CD14-positive monocyte (primary cell): Measurements from ENCODE around the gene CBLB. TPM values are rescaled to one million over a fixed set of nuclear protein-coding genes. Genes with fewer than 3 reads are reported as not detected.

Experiments used
- DNase-seq, 3 donors: peaks; one replicate each; pipeline ENCODE4 v3.0.0-alpha.2; 2011 to 2022
- H2AFZ ChIP-seq: 2 replicates; pipeline ENCODE4 v1.6.0; 2012; ENCODE audit warnings: mild to moderate bottlenecking, low read depth, low read length, inconsistent platforms; ENCODE audit not compliant: insufficient read depth, poor library complexity, severe bottlenecking
- H3K27ac ChIP-seq, 2 donors: 1 replicate in 1 of 2; 2 replicates in 1 of 2; pipeline ENCODE4 v1.5.1; 2012 to 2013; ENCODE audit warnings: low read length in 2 of 2, control low read depth in 1 of 2, inconsistent platforms in 1 of 2, low read depth in 1 of 2, mild to moderate bottlenecking in 1 of 2
- H3K27me3 ChIP-seq, 2 donors: one replicate each; pipeline versions ENCODE4 v1.6.0 to v1.6.1; 2011 to 2013; ENCODE audit warnings: low read length in 2 of 2; ENCODE audit not compliant: control insufficient read depth in 2 of 2, insufficient read depth in 2 of 2
- H3K36me3 ChIP-seq, 2 donors: replicated peaks in 1 of 2; 1 replicate in 1 of 2; 2 replicates in 1 of 2; pipeline versions ENCODE4 v1.5.1 to v1.6.1; 2012 to 2013; ENCODE audit warnings: low read length in 2 of 2, control low read depth in 1 of 2, inconsistent platforms in 1 of 2, mild to moderate bottlenecking in 1 of 2; ENCODE audit not compliant: insufficient read depth in 2 of 2, control insufficient read depth in 1 of 2
- H3K4me1 ChIP-seq, 2 donors: 1 replicate in 1 of 2; 2 replicates in 1 of 2; pipeline versions ENCODE4 v1.5.1 to v1.6.1; 2012 to 2013; ENCODE audit warnings: low read length in 2 of 2, control low read depth in 1 of 2, inconsistent platforms in 1 of 2, mild to moderate bottlenecking in 1 of 2, moderate library complexity in 1 of 2; ENCODE audit not compliant: insufficient read depth in 2 of 2, control insufficient read depth in 1 of 2
- H3K4me2 ChIP-seq: replicated peaks from 2 replicates; pipeline ENCODE3; 2012; ENCODE audit warnings: low read length, moderate library complexity, mild to moderate bottlenecking; ENCODE audit not compliant: poor library complexity, severe bottlenecking; ENCODE audit errors: extremely low read depth
- H3K4me3 ChIP-seq, 3 experiments: fragments of 200-600 bp in 1 of 3; sonication (generic) in 1 of 3; replicated peaks in 1 of 3; 1 replicate in 2 of 3; 2 replicates in 1 of 3; pipeline ENCODE4 v1.5.1; 2011 to 2013; ENCODE audit warnings: low read length in 3 of 3, mild to moderate bottlenecking in 3 of 3, control low read depth in 2 of 3, low read depth in 2 of 3, inconsistent platforms in 1 of 3, moderate library complexity in 1 of 3
- H3K79me2 ChIP-seq: 2 replicates; pipeline ENCODE4 v1.6.0; 2012; ENCODE audit warnings: mild to moderate bottlenecking, control low read depth, inconsistent platforms, low read length, moderate library complexity; ENCODE audit not compliant: insufficient read depth
- H3K9ac ChIP-seq: 2 replicates; pipeline ENCODE4 v1.6.0; 2017; ENCODE audit warnings: low read length, mild to moderate bottlenecking; ENCODE audit not compliant: insufficient read depth, poor library complexity, severe bottlenecking
- H3K9me3 ChIP-seq, 2 donors: replicated peaks in 1 of 2; 1 replicate in 1 of 2; 2 replicates in 1 of 2; pipeline versions ENCODE4 v1.5.1 to v1.6.1; 2012 to 2013; ENCODE audit warnings: low read length in 2 of 2, control low read depth in 1 of 2; ENCODE audit not compliant: control insufficient read depth in 1 of 2, insufficient read depth in 1 of 2
- H4K20me1 ChIP-seq: 2 replicates; pipeline ENCODE4 v1.6.0; 2012; ENCODE audit warnings: mild to moderate bottlenecking, low read length, control low read depth, moderate library complexity; ENCODE audit not compliant: insufficient read depth
- H3K27ac Mint-ChIP-seq, 7 donors: one replicate each; pipeline ENCODE4 v1.8.0; 2020; ENCODE audit warnings: mild to moderate bottlenecking in 7 of 7, mixed read lengths in 7 of 7, moderate library complexity in 6 of 7, inconsistent platforms in 2 of 7
- H3K27me3 Mint-ChIP-seq, 3 donors: one replicate each; pipeline ENCODE4 v1.8.0; 2021 to 2022; ENCODE audit warnings: low read depth in 3 of 3, mild to moderate bottlenecking in 3 of 3, mixed read lengths in 3 of 3, moderate library complexity in 3 of 3, inconsistent platforms in 1 of 3
- H3K36me3 Mint-ChIP-seq, 2 donors: one replicate each; pipeline ENCODE4 v1.8.0; 2020; ENCODE audit warnings: mixed read lengths in 2 of 2, inconsistent platforms in 1 of 2, mild to moderate bottlenecking in 1 of 2
- H3K4me1 Mint-ChIP-seq: one replicate; pipeline ENCODE4 v1.8.0; 2020; ENCODE audit warnings: mild to moderate bottlenecking, mixed read lengths
- H3K4me3 Mint-ChIP-seq, 2 donors: one replicate each; pipeline ENCODE4 v1.8.0; 2020; ENCODE audit warnings: mild to moderate bottlenecking in 2 of 2, mixed read lengths in 2 of 2, moderate library complexity in 1 of 2
- H3K9me3 Mint-ChIP-seq, 7 donors: one replicate each; pipeline ENCODE4 v1.8.0; 2020 to 2022; ENCODE audit warnings: mixed read lengths in 7 of 7, mild to moderate bottlenecking in 6 of 7, moderate library complexity in 6 of 7, inconsistent platforms in 2 of 7
- CTCF ChIP-seq: fragments of 200-600 bp; IDR thresholded peaks from one replicate; pipeline ENCODE4 v1.8.0; 2022; ENCODE audit warnings: antibody characterized with exemption, mild to moderate bottlenecking
- WGBS: methylation state at CpG from one replicate; pipeline ENCODE4 v1.1.5; 2013; ENCODE audit warnings: missing lambda C conversion rate; ENCODE audit not compliant: insufficient coverage; 5-methylcytosine and 5-hydroxymethylcytosine counted together
- intact Hi-C, 2 donors: fragments of 100-400 bp; cut with micrococcal nuclease; formaldehyde crosslinking; loops; one replicate each; pipeline versions ENCODE4 v1.15.0 to v1.15.1; 2023
- polyA plus RNA-seq, 3 donors: library from polyadenylated mRNA; depleted of rRNA in 1 of 3; unstranded in 2 of 3; stranded (reverse) in 1 of 3; fragments of 300-500 nt in 2 of 3; fragments of >200 nt in 1 of 3; fragmentation: Illumina TruSeq in 2 of 3; gene quantifications; 1 replicate in 2 of 3; 2 replicates in 1 of 3; pipeline ENCODE4 v1.2.3, GENCODE V29; 2012 to 2021

CBLB gene
- polyA plus RNA-seq, 3 donors, result 1.6 to 8.1 (median 3.6) TPM

GRCh38 chr3:105755121-105755886 is 113.5 kb downstream of the CBLB start:
- WGBS, result no CpG with 5 or more reads among the region's 2 CpGs
- Histone ChIP-seq H3K36me3 (peaks cover 0 to 13% of the 10 kb centered on the region in 2 donors), H2AFZ (no peak overlapping the region), H3K9me3 (peaks cover 12 to 16% of the 10 kb centered on the region in 2 donors), H3K4me1 (no peaks in the 10 kb centered on the region), H3K9ac (no peak overlapping the region), H3K27me3 (no peaks in the 10 kb centered on the region), H3K27ac (no peak overlapping the region), H4K20me1 (no peaks in the 10 kb centered on the region), H3K4me2 (no peak overlapping the region), H3K4me3 (no peak overlapping the region), H3K79me2 (no peaks in the 10 kb centered on the region)
- no peaks in the 10 kb centered on the region for H3K27me3 Mint-ChIP-seq
- intact Hi-C loops, result no loop called here
- no peak for DNase-seq
- TF ChIP-seq CTCF, result no peak
- H3K27ac Mint-ChIP-seq, result no peak overlapping the region
- no peak overlapping the region for H3K4me3 Mint-ChIP-seq
- peaks cover 7 to 15% of the 10 kb centered on the region in 2 donors for H3K36me3 Mint-ChIP-seq
- peaks cover 2% of the 10 kb centered on the region for H3K4me1 Mint-ChIP-seq
- peaks cover 7 to 13% (median 11%) of the 10 kb centered on the region in 7 donors for H3K9me3 Mint-ChIP-seq

- H3K9me3 Mint-ChIP-seq, result peaks cover 0 to 2% (median 0%) of the 10 kb centered on the region in 7 donors
- Histone ChIP-seq H3K27me3 (no peaks in the 10 kb centered on the region), H3K79me2 (no peaks in the 10 kb centered on the region), H3K9ac (no peak overlapping the region), H2AFZ (no peak overlapping the region), H3K4me1 (no peaks in the 10 kb centered on the region), H3K36me3 (no peaks in the 10 kb centered on the region), H3K9me3 (no peaks in the 10 kb centered on the region), H3K4me3 (no peak overlapping the region), H3K4me2 (no peak overlapping the region), H4K20me1 (no peaks in the 10 kb centered on the region), H3K27ac (no peak overlapping the region)
- H3K27me3 Mint-ChIP-seq, result no peaks in the 10 kb centered on the region
- TF ChIP-seq CTCF, result no peak
- intact Hi-C loops, result no loop called here
- DNase-seq, result no peak
- H3K4me3 Mint-ChIP-seq, result no peak overlapping the region
- WGBS, result no CpG with 5 or more reads among the region's 1 CpG
- H3K27ac Mint-ChIP-seq, result peak overlapping the region in 2 of 7 donors; percentile 19 to 69
- H3K4me1 Mint-ChIP-seq, result peaks cover 2% of the 10 kb centered on the region
- peaks cover 0 to 6% of the 10 kb centered on the region in 2 donors for H3K36me3 Mint-ChIP-seq
Observed at GRCh38 chr3:105752791-105753415, 115.9 kb downstream of the CBLB start.
